HEK293 (cell line): Measurements from ENCODE around the gene ARHGEF5.
"Not testable (repeated sequence)": the region's sequence is repeated elsewhere in the genome, so short reads cannot be mapped to it uniquely, and the experiment has no call there.

Experiments used
- KLF7 ChIP-seq: fragments of 450-650 bp; formaldehyde crosslinking; IDR thresholded peaks from 2 replicates; pipeline ENCODE4 v1.5.1; 2016; ENCODE audit warnings: missing biosample characterization, missing genetic modification characterization, borderline replicate concordance
- ZNF239 ChIP-seq: fragments of 450-650 bp; formaldehyde crosslinking; IDR thresholded peaks from 2 replicates; pipeline ENCODE4 v1.5.1; 2016; ENCODE audit warnings: missing biosample characterization, missing genetic modification characterization
- ZNF274 ChIP-seq, 2 experiments: fragments of 200-500 bp in 1 of 2; fragments of 450-650 bp in 1 of 2; sonication (Bioruptor generic) in 1 of 2; formaldehyde crosslinking in 1 of 2; IDR thresholded peaks; 2 replicates each; pipeline versions ENCODE4 v1.5.1 to v1.6.1; 2014 to 2016; ENCODE audit warnings: borderline replicate concordance in 1 of 2, inconsistent platforms in 1 of 2, low read length in 1 of 2, missing biosample characterization in 1 of 2, missing genetic modification characterization in 1 of 2
- ZNF521 ChIP-seq: fragments of 450-650 bp; formaldehyde crosslinking; IDR thresholded peaks from 2 replicates; pipeline ENCODE4 v1.5.1; 2017; ENCODE audit warnings: missing biosample characterization, mild to moderate bottlenecking, missing genetic modification characterization
- ZSCAN30 ChIP-seq: fragments of 450-650 bp; IDR thresholded peaks from 2 replicates; pipeline ENCODE4 v1.5.1; 2018; ENCODE audit warnings: missing biosample characterization, mild to moderate bottlenecking, missing genetic modification characterization, moderate library complexity
- TF ChIP-seq, protein P1 (sequence below): fragments of 450-650 bp; formaldehyde crosslinking; IDR thresholded peaks from 2 replicates; pipeline ENCODE4 v1.5.1; 2016; ENCODE audit warnings: missing biosample characterization, missing genetic modification characterization

DNA sequence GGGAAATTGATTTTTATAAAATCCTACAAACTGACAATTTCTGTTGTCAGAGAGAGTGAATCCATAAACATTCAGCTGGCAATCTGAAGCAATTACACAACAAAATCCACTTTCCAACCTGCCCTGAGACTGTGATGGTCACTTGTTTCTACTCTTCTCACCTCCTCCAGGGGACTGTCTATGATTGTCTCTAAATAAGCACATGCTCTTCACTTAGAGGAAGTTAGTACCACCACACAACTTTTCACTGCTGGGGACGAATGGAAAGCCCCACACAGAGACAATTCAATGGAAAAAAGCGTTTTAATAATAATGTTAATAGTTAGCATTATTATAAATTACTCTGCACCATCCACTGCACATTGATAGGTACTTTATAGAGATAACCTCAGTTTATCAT lies 35.7 kb upstream of the ARHGEF5 start:
- TF ChIP-seq ZNF239 (tag by site-specific recombination); ZNF274 (IDR thresholded peaks at IDR 0.05; ENCODE audit: low read length); ZNF274 (tag by site-specific recombination; IDR thresholded peaks at IDR 0.05; ENCODE audit: borderline replicate concordance); ZNF521 (tag by site-specific recombination); ZSCAN30 (tag by site-specific recombination); KLF7 (tag by site-specific recombination): not testable (repeated sequence)
- TF ChIP-seq, protein P1, sequence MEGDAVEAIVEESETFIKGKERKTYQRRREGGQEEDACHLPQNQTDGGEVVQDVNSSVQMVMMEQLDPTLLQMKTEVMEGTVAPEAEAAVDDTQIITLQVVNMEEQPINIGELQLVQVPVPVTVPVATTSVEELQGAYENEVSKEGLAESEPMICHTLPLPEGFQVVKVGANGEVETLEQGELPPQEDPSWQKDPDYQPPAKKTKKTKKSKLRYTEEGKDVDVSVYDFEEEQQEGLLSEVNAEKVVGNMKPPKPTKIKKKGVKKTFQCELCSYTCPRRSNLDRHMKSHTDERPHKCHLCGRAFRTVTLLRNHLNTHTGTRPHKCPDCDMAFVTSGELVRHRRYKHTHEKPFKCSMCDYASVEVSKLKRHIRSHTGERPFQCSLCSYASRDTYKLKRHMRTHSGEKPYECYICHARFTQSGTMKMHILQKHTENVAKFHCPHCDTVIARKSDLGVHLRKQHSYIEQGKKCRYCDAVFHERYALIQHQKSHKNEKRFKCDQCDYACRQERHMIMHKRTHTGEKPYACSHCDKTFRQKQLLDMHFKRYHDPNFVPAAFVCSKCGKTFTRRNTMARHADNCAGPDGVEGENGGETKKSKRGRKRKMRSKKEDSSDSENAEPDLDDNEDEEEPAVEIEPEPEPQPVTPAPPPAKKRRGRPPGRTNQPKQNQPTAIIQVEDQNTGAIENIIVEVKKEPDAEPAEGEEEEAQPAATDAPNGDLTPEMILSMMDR, result not testable (repeated sequence)
